Caco-2 (cell line): Measurements from ENCODE around the gene USP10. TPM values are rescaled to one million over a fixed set of nuclear protein-coding genes. Genes with fewer than 3 reads are reported as not detected.

Experiments
- BruUV-seq: library from RNA; stranded (reverse); fragments of 400-500 nt; replicated peaks from 2 replicates; lab custom pipeline; 2021; lab: Mats Ljungman, UMichigan
- CTCF ChIA-PET: fragments of 300-600 bp; sonication (Branson Sonifier 250); formaldehyde crosslinking; loops from one replicate; lab custom pipeline; 2022; ENCODE audit warnings: antibody characterized with exemption; lab: Charles Lee
- POLR2A ChIA-PET: fragments of 300-600 bp; sonication (Branson Sonifier 250); formaldehyde crosslinking; loops from one replicate; lab custom pipeline; 2022; ENCODE audit warnings: antibody characterized with exemption; lab: Charles Lee
- DNase-seq, 2 experiments: peaks; one replicate each; pipeline versions ENCODE4 v3.0.0 to v3.0.0-alpha.2; 2020 to 2022
- H3K27me3 ChIP-seq: replicated peaks from 2 replicates; pipeline ENCODE4 v1.6.0; 2011; ENCODE audit warnings: low read length; ENCODE audit not compliant: control insufficient read depth, insufficient read depth
- H3K36me3 ChIP-seq: 2 replicates; pipeline ENCODE4 v1.5.1; 2011; ENCODE audit warnings: low read length; ENCODE audit not compliant: control insufficient read depth, insufficient read depth
- H3K4me1 ChIP-seq: fragments of 250-450 bp; sonication (Bioruptor Pico); 2 replicates; pipeline ENCODE4 v1.5.1; 2020; ENCODE audit warnings: mild to moderate bottlenecking
- H3K4me3 ChIP-seq: 2 replicates; pipeline ENCODE4 v1.5.1; 2011; ENCODE audit warnings: low read depth, mild to moderate bottlenecking, control low read depth, low read length
- H3K9me3 ChIP-seq: fragments of 250-450 bp; sonication (Bioruptor Pico); 2 replicates; pipeline ENCODE4 v1.5.1; 2020; ENCODE audit warnings: mild to moderate bottlenecking, moderate library complexity
- H3K27ac Mint-ChIP-seq: one replicate; pipeline ENCODE4 v1.8.0; 2022; ENCODE audit warnings: mixed read lengths; ENCODE audit not compliant: unreplicated experiment
- H3K27me3 Mint-ChIP-seq: one replicate; pipeline ENCODE4 v1.8.0; 2022; ENCODE audit warnings: mixed read lengths; ENCODE audit not compliant: insufficient read depth, unreplicated experiment
- H3K36me3 Mint-ChIP-seq: one replicate; pipeline ENCODE4 v1.8.0; 2022; ENCODE audit warnings: mild to moderate bottlenecking, mixed read lengths; ENCODE audit not compliant: insufficient read depth, unreplicated experiment
- H3K4me1 Mint-ChIP-seq: one replicate; pipeline ENCODE4 v1.8.0; 2022; ENCODE audit warnings: low read depth, mixed read lengths; ENCODE audit not compliant: unreplicated experiment
- H3K4me3 Mint-ChIP-seq: one replicate; pipeline ENCODE4 v1.8.0; 2022; ENCODE audit warnings: mild to moderate bottlenecking, moderate library complexity, mixed read lengths; ENCODE audit not compliant: unreplicated experiment
- H3K9me3 Mint-ChIP-seq: one replicate; pipeline ENCODE4 v1.8.0; 2022; ENCODE audit warnings: mixed read lengths; ENCODE audit not compliant: unreplicated experiment
- CTCF ChIP-seq, 2 experiments: fragments of 200-600 bp in 1 of 2; IDR thresholded peaks; 1 replicate in 1 of 2; 2 replicates in 1 of 2; pipeline versions ENCODE4 v1.5.1 to v1.8.0; 2011 to 2022; ENCODE audit warnings: antibody characterized with exemption in 1 of 2, control low read depth in 1 of 2, inconsistent platforms in 1 of 2, low read depth in 1 of 2, low read length in 1 of 2, mild to moderate bottlenecking in 1 of 2, moderate library complexity in 1 of 2; ENCODE audit not compliant: insufficient read depth in 1 of 2, severe bottlenecking in 1 of 2, unreplicated experiment in 1 of 2
- intact Hi-C: fragments of 100-400 bp; cut with micrococcal nuclease; formaldehyde crosslinking; loops from one replicate; pipeline ENCODE4 v1.10.0; 2022; ENCODE audit not compliant: unreplicated experiment
- total RNA-seq: library from RNA; stranded (reverse); gene quantifications from 2 replicates; pipeline ENCODE4 v1.2.3, GENCODE V29; 2022

The USP10 gene
- total RNA-seq, 1 experiment from 2014 or later = 147 TPM

- no peak overlapping the region for H3K27ac Mint-ChIP-seq
- ChIA-PET POLR2A (no interaction called here), CTCF (no interaction called here)
- BruUV-seq = no TSS peak
- Histone ChIP-seq H3K9me3 (no peaks in the 10 kb centered on the region), H3K36me3 (no peaks in the 10 kb centered on the region), H3K4me3 (no peak overlapping the region), H3K4me1 (peaks cover 17% of the 10 kb centered on the region), H3K27me3 (no peaks in the 10 kb centered on the region)
- H3K4me3 Mint-ChIP-seq = no peak overlapping the region
- DNase-seq = no peak
- no peaks in the 10 kb centered on the region for H3K9me3 Mint-ChIP-seq
- H3K36me3 Mint-ChIP-seq = peaks cover 7% of the 10 kb centered on the region
- H3K4me1 Mint-ChIP-seq = peaks cover 26% of the 10 kb centered on the region
- H3K27me3 Mint-ChIP-seq = no peaks in the 10 kb centered on the region
- TF ChIP-seq CTCF (IDR thresholded peaks at IDR 0.05; ENCODE audit: insufficient read depth in 1 of 2, low read depth in 1 of 2, low read length in 1 of 2, severe bottlenecking in 1 of 2, unreplicated experiment in 1 of 2) = no peak
- intact Hi-C loops = no loop called here
Observed at GRCh38 chr16:84694980-84695379, 4.8 kb upstream of the USP10 start.

- H3K27ac Mint-ChIP-seq = peak overlapping the region; percentile 91
- ChIA-PET CTCF (interaction anchor here (0.6 to 1.2 kb wide), 2 partner anchors 39 to 78 kb away, joined by 3 to 4 read pairs; no protein-coding TSS in a partner anchor), POLR2A (no interaction called here)
- H3K4me1 Mint-ChIP-seq = peaks cover 17% of the 10 kb centered on the region
- no peak for TF ChIP-seq CTCF (IDR thresholded peaks at IDR 0.05; ENCODE audit: insufficient read depth in 1 of 2, low read depth in 1 of 2, low read length in 1 of 2, severe bottlenecking in 1 of 2, unreplicated experiment in 1 of 2)
- TSS peak; percentile 83 for BruUV-seq
- Histone ChIP-seq H3K4me3 (peak overlapping the region; percentile 83), H3K36me3 (no peaks in the 10 kb centered on the region), H3K4me1 (peaks cover 19% of the 10 kb centered on the region), H3K9me3 (no peaks in the 10 kb centered on the region), H3K27me3 (no peaks in the 10 kb centered on the region)
- DNase-seq = peak in 1 of 2 experiments; percentile 50
- intact Hi-C loops = no loop called here
- no peaks in the 10 kb centered on the region for H3K27me3 Mint-ChIP-seq
- peaks cover 15% of the 10 kb centered on the region for H3K36me3 Mint-ChIP-seq
- H3K9me3 Mint-ChIP-seq = no peaks in the 10 kb centered on the region
- peak overlapping the region; percentile 94 for H3K4me3 Mint-ChIP-seq
Observed at GRCh38 chr16:84699147-84699711, 571 bp upstream of the USP10 start.

- peak overlapping the region; percentile 83 for H3K4me3 ChIP-seq
- H3K27me3 Mint-ChIP-seq = no peaks in the 10 kb centered on the region
- peaks cover 19% of the 10 kb centered on the region for H3K4me1 ChIP-seq
- ChIA-PET POLR2A (interaction anchor here (0.5 to 0.6 kb wide), 2 partner anchors 12 to 857 kb away, joined by 3 read pairs; no protein-coding TSS in a partner anchor), CTCF (interaction anchor here (1.0 to 2.5 kb wide), 2 partner anchors 25 to 28 kb away, joined by 6 to 17 read pairs; no protein-coding TSS in a partner anchor)
- peak overlapping the region; percentile 91 for H3K27ac Mint-ChIP-seq
- peaks cover 19% of the 10 kb centered on the region for H3K4me1 Mint-ChIP-seq
- no peaks in the 10 kb centered on the region for H3K27me3 ChIP-seq
- H3K9me3 ChIP-seq = no peaks in the 10 kb centered on the region
- no peaks in the 10 kb centered on the region for H3K9me3 Mint-ChIP-seq
- no peaks in the 10 kb centered on the region for H3K36me3 ChIP-seq
- intact Hi-C loops = loop anchor here (1.0 kb wide), 1 partner anchor 26 kb away; no protein-coding TSS in a partner anchor
- peaks cover 15% of the 10 kb centered on the region for H3K36me3 Mint-ChIP-seq
- no TSS peak for BruUV-seq
- no peak for TF ChIP-seq CTCF (IDR thresholded peaks at IDR 0.05; ENCODE audit: insufficient read depth in 1 of 2, low read depth in 1 of 2, low read length in 1 of 2, severe bottlenecking in 1 of 2, unreplicated experiment in 1 of 2)
- DNase-seq = peak in 1 of 2 experiments; percentile 31
- peak overlapping the region; percentile 94 for H3K4me3 Mint-ChIP-seq
Observed at GRCh38 chr16:84700446-84701300, 873 bp downstream of the USP10 start.
